ENCODE measurements around the gene PC. TPM values are rescaled to one million over a fixed set of nuclear protein-coding genes. Genes with fewer than 3 reads are reported as not detected.

PC gene
- total and polyA plus RNA-seq, 10 donors, result 3.4 to 8.8 (median 5.3) TPM

DNA sequence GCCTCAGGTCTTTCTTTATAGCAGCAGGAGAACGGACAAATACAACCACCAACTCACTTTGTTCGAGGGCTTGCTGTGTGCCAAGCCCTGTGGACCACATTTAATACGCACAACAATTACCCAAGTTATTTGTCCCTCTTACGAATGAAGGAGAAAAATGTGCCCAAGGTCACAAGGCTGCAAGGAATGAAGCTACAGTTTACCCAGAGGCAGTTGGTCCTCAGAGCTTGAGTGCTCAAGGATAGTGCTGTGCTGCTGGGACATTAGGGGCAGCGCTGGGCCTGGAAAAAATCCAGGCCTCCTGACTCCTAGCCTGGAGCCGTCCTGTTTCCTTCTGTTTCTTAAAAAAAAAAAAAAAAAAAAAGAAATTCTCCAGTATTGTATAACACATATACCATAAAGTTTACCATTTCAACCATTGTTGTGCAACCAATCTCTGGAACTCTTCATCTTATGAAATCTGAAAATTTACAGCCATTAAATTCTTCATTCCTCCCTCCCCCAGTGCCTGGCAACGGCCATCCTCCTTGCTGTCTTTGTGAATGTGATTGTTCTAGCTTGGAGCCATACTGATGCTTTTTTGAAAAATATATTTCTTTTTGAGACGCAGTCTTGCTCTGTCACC lies 15.9 kb upstream of the PC start:
- TF ChIP-seq, protein P1, sequence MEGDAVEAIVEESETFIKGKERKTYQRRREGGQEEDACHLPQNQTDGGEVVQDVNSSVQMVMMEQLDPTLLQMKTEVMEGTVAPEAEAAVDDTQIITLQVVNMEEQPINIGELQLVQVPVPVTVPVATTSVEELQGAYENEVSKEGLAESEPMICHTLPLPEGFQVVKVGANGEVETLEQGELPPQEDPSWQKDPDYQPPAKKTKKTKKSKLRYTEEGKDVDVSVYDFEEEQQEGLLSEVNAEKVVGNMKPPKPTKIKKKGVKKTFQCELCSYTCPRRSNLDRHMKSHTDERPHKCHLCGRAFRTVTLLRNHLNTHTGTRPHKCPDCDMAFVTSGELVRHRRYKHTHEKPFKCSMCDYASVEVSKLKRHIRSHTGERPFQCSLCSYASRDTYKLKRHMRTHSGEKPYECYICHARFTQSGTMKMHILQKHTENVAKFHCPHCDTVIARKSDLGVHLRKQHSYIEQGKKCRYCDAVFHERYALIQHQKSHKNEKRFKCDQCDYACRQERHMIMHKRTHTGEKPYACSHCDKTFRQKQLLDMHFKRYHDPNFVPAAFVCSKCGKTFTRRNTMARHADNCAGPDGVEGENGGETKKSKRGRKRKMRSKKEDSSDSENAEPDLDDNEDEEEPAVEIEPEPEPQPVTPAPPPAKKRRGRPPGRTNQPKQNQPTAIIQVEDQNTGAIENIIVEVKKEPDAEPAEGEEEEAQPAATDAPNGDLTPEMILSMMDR (IDR thresholded peaks at IDR 0.05 in 8 of 11, conservative IDR thresholded peaks at IDR 0.05 in 3 of 11), result no peak
- TF ChIP-seq POLR2A (IDR thresholded peaks at IDR 0.05) (no peak), POLR2AphosphoS5 (IDR thresholded peaks at IDR 0.05) (no peak)
- H3K9me3 ChIP-seq, result peaks cover 0 to 22% (median 10%) of the 10 kb centered on the region in 8 donors
- H3K4me3 ChIP-seq, result no peak overlapping the region
- H3K36me3 ChIP-seq, result no peaks in the 10 kb centered on the region
- DNase-seq, result no peak
- intact Hi-C loops (cut with DNase I; ENCODE audit: low total_unique reads), result no loop called here
- no peak overlapping the region for H3K27ac ChIP-seq
- WGBS, 5 donors, result 74 to 88% (median 84%) methylated on average over 6 to 8 of the region's 8 CpGs
- H3K4me1 ChIP-seq, result peaks cover 0 to 3% (median 0%) of the 10 kb centered on the region in 6 donors
- peaks cover 0 to 38% (median 0%) of the 10 kb centered on the region in 7 donors for H3K27me3 ChIP-seq (replicated peaks in 1 of 7)

DNA sequence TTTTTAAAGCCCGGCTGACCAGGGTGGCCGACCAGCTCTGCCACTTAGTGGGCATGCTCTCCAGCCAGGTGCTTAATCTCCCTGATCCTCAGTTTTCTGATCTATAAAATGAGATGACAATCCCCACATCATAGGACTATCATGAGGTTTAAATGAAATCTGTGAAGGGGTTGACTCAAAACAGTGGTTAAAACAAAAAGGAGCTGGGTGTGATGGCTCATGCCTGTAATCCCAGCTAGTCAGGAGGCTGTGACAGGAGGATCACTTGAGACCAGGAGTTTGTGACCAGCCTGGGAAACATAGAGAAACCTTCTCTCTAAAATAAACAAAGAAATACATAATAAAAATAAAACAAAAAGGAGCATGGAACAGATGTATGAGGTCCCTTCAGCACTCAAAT lies 13.3 kb upstream of the PC start:
- DNase-seq, result no peak
- H3K27me3 ChIP-seq (replicated peaks in 1 of 7), result peaks cover 0 to 36% (median 0%) of the 10 kb centered on the region in 7 donors
- no peak overlapping the region for H3K4me3 ChIP-seq
- TF ChIP-seq POLR2A (IDR thresholded peaks at IDR 0.05) (no peak), POLR2AphosphoS5 (IDR thresholded peaks at IDR 0.05) (no peak)
- TF ChIP-seq, protein P1 (IDR thresholded peaks at IDR 0.05 in 8 of 11, conservative IDR thresholded peaks at IDR 0.05 in 3 of 11), result no peak
- peak overlapping the region in 3 of 8 donors; percentile 47 to 55 (median 54) for H3K27ac ChIP-seq
- WGBS, 5 donors, result 79 to 97% (median 93%) methylated on average over 1 to 2 of the region's 2 CpGs
- no peaks in the 10 kb centered on the region for H3K9me3 ChIP-seq
- peaks cover 0 to 14% (median 0%) of the 10 kb centered on the region in 6 donors for H3K4me1 ChIP-seq
- intact Hi-C loops (cut with DNase I; ENCODE audit: low total_unique reads), result no loop called here
- no peaks in the 10 kb centered on the region for H3K36me3 ChIP-seq

DNA sequence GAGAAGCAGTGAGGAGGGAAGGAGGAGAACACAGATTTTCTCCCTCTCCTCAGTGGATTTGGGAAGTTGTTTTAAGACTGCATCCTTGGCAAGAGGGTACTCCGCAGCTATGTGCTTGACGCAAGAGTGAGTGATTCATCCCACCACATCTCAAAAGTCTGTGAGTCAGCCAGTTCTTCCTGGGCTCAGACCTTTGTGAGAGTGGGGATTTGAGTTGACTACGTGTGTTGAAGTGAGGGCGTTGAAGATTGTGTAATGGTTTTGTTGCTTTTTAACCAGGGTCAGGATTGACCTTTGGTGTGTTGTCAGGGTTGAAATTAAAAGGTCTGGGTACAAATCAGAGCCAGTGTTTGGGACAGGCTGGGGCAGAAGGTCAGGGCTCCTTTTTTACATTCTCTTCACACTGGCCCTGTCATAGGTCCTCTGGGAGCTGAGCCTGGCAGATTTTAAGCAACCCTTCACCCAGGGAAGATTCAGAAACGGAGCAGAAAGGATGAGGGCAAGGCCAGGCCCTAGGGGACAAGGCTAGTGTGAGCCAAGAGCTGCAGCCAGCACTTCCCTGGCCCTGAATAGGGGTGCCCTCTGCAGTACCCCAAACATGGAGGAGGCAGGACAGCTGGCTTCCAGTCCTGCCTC lies 12.7 kb upstream of the PC start:
- H3K36me3 ChIP-seq, result no peaks in the 10 kb centered on the region
- no peak for DNase-seq
- WGBS, 5 donors, result 47 to 79% (median 62%) methylated on average over 5 of the region's 5 CpGs
- H3K4me3 ChIP-seq, result no peak overlapping the region
- intact Hi-C loops (cut with DNase I; ENCODE audit: low total_unique reads), result no loop called here
- H3K27me3 ChIP-seq (replicated peaks in 1 of 7), result peaks cover 0 to 31% (median 0%) of the 10 kb centered on the region in 7 donors
- H3K27ac ChIP-seq, result peak overlapping the region in 3 of 8 donors; percentile 47 to 55 (median 54)
- no peaks in the 10 kb centered on the region for H3K9me3 ChIP-seq
- H3K4me1 ChIP-seq, result peaks cover 0 to 14% (median 0%) of the 10 kb centered on the region in 6 donors
- peak in 1 of 3 donors; percentile 19 for TF ChIP-seq POLR2AphosphoS5 (IDR thresholded peaks at IDR 0.05)
- no peak for TF ChIP-seq POLR2A (IDR thresholded peaks at IDR 0.05)

DNA sequence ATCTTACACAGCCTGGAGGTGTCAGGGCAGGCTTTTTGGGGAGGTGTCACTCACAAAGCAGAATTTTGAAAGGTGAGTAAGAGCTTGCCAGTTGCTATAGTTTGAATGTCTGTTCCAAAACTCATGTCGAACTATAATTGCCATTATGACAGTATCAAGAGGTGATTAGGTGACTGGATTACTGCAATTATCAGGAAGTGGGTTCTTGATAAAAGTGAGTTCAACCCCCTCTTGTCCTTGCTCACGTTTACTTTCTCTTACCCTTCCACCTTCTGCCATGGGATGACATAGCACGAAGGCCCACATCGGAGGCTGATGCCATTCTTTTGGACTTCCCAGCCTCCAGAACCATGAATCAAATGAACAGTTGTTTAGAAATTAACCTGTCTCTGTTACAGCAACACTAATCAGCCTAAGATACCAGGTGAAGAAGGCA lies 12.2 kb upstream of the PC start:
- Histone ChIP-seq H3K36me3 (no peaks in the 10 kb centered on the region), H3K4me3 (no peak overlapping the region), H3K9me3 (no peaks in the 10 kb centered on the region), H3K27ac (peak overlapping the region in 1 of 8 donors; percentile 40), H3K27me3 (replicated peaks in 1 of 7) (peaks cover 0 to 25% (median 0%) of the 10 kb centered on the region in 7 donors), H3K4me1 (peaks cover 0 to 14% (median 0%) of the 10 kb centered on the region in 6 donors)
- 73 to 90% (median 81%) methylated on average over 4 of the region's 4 CpGs for WGBS, 5 donors
- no peak for DNase-seq
- intact Hi-C loops (cut with DNase I; ENCODE audit: low total_unique reads), result no loop called here
- TF ChIP-seq, protein P1 (IDR thresholded peaks at IDR 0.05 in 8 of 11, conservative IDR thresholded peaks at IDR 0.05 in 3 of 11), result no peak
- TF ChIP-seq POLR2AphosphoS5 (IDR thresholded peaks at IDR 0.05) (no peak), POLR2A (IDR thresholded peaks at IDR 0.05) (no peak)
